ENCODE measurements around the gene CCDC192.

DNA sequence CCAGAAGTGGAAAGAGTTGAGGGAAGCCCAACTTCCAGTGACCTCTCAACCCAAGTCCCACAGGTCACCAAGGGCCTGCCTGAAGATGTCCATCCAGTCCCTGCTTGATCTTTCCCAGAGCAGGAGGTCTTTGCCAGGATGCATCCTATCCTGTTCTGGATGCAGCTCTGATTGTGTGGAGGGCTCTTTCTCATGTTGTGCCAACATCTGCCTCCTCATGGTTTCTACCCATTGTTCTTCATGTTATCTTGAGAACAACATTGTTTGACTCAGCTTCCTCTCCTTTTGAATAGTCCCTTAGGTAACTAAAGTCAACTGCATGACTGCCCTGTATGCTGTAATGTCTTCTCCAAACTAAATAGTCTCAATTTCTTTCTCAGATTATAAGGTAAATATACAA, 169.3 kb downstream of the CCDC192 start:
- TF ChIP-seq CTCF (conservative IDR thresholded peaks at IDR 0.05; ENCODE audit: low read depth, low read length) (no peak), MAZ (IDR thresholded peaks at IDR 0.05; ENCODE audit: borderline replicate concordance, low read depth, low read length) (no peak), RFX5 (IDR thresholded peaks at IDR 0.05; ENCODE audit: low read depth, low read length) (no peak), POLR2A (IDR thresholded peaks at IDR 0.05; ENCODE audit: low read depth, low read length) (no peak), MXI1 (IDR thresholded peaks at IDR 0.05; ENCODE audit: borderline replicate concordance, low read depth, low read length) (no peak), SMC3 (IDR thresholded peaks at IDR 0.05; ENCODE audit: low read depth, low read length) (no peak), RAD21 (IDR thresholded peaks at IDR 0.05; ENCODE audit: low read length) (no peak), CEBPB (IDR thresholded peaks at IDR 0.05; ENCODE audit: low read depth, low read length) (no peak)
- TF ChIP-seq, protein P1, sequence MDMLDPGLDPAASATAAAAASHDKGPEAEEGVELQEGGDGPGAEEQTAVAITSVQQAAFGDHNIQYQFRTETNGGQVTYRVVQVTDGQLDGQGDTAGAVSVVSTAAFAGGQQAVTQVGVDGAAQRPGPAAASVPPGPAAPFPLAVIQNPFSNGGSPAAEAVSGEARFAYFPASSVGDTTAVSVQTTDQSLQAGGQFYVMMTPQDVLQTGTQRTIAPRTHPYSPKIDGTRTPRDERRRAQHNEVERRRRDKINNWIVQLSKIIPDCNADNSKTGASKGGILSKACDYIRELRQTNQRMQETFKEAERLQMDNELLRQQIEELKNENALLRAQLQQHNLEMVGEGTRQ (IDR thresholded peaks at IDR 0.05; ENCODE audit: low read depth, low read length) = no peak

Measured in IMR-90 (cell line).